DOHH2 (cell line): ENCODE measurements around the gene SHLD3.

Experiments
- CTCF ChIP-seq: fragments of 200-600 bp; sonication (generic); IDR thresholded peaks from one replicate; pipeline ENCODE4 v1.5.1; 2014; ENCODE audit warnings: antibody characterized with exemption, mild to moderate bottlenecking, low read depth, low read length; ENCODE audit not compliant: poor library complexity, severe bottlenecking
- EZH2phosphoT487 ChIP-seq: fragments of 200-600 bp; sonication (generic); IDR thresholded peaks from 2 replicates; pipeline ENCODE4 v1.6.1; 2017; ENCODE audit warnings: borderline replicate concordance, mild to moderate bottlenecking, antibody characterized with exemption, low read length, moderate library complexity, mixed read lengths

- no peak for TF ChIP-seq CTCF
- no peak for TF ChIP-seq EZH2phosphoT487
Measured at GRCh38 chr5:65625743-65626142, 916 bp downstream of the SHLD3 start.
